Measurements from ENCODE around the gene ABHD12.
"Not testable (repeated sequence)": the region's sequence is repeated elsewhere in the genome, so short reads cannot be mapped to it uniquely, and the experiment has no call there.

The ABHD12 gene

DNA sequence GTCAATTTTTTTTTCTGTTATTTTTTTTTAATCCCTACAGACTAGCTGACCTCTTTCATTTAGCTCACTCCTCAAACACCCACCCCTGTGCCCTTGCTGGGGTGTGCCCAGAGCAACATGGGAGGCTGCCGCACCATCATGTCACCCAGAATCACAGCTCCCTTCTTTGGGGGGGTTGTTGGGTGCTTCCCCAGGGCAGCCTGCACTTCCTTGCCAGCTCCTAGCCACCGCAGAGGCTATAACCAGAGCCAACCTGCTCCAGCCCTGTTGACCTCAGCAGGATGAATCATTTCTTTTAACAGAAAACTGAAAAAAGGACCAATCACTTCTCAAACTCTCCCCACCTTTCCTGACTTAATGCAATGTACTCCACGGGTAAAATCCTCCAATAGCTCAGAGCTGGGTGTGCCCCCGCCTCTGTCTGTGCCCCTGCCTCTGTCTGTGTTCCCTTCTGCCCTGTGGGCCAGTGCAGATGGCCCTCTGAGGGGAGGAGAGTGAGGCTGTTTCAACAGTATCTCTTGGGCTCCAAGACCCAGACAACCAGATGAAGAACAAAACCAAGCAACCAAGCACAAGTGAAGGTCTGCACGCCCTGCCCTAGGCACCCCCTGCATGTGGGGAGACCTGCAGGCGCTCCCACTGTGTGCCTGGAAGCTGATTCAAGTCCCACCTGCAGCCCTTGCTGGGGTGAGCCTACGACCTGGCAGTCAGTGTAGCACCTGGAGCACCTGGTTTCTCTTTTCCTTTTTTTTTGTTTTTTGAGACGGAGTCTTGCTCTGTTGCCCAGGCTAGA is 75.0 kb downstream of the ABHD12 start:
- Histone ChIP-seq H3K79me2 (ENCODE audit: insufficient read depth, low read length) (peaks cover 32% of the 10 kb centered on the region), H3K9ac (ENCODE audit: low read depth, low read length) (no peak overlapping the region), H4K20me1 (ENCODE audit: insufficient read depth, low read length) (peaks cover 35% of the 10 kb centered on the region), H3K4me1 (ENCODE audit: insufficient read depth, low read length) (0 out of 2 replicates have a peak, but pooled peaks cover 3% of the 10 kb centered on the region), H3K27me3 (ENCODE audit: insufficient read depth, low read length, poor library complexity) (no peaks in the 10 kb centered on the region), H3K4me3 (ENCODE audit: low read depth in 1 of 2, low read length in 2 of 2) (no peak overlapping the region), H2AFZ (ENCODE audit: low read depth, low read length) (no peak overlapping the region), H3K36me3 (ENCODE audit: insufficient read depth, low read length) (peaks cover 68% of the 10 kb centered on the region), H3K4me2 (ENCODE audit: insufficient read depth, low read length) (no peak overlapping the region), H3K9me3 (ENCODE audit: insufficient read depth, low read length, severe bottlenecking) (no peaks in the 10 kb centered on the region), H3K27ac (ENCODE audit: low read length) (no peak overlapping the region)
- no peak for TF ChIP-seq EZH2 (IDR thresholded peaks at IDR 0.05; ENCODE audit: borderline replicate concordance, low read depth, low read length, severe bottlenecking)
- TF ChIP-seq, protein P1, sequence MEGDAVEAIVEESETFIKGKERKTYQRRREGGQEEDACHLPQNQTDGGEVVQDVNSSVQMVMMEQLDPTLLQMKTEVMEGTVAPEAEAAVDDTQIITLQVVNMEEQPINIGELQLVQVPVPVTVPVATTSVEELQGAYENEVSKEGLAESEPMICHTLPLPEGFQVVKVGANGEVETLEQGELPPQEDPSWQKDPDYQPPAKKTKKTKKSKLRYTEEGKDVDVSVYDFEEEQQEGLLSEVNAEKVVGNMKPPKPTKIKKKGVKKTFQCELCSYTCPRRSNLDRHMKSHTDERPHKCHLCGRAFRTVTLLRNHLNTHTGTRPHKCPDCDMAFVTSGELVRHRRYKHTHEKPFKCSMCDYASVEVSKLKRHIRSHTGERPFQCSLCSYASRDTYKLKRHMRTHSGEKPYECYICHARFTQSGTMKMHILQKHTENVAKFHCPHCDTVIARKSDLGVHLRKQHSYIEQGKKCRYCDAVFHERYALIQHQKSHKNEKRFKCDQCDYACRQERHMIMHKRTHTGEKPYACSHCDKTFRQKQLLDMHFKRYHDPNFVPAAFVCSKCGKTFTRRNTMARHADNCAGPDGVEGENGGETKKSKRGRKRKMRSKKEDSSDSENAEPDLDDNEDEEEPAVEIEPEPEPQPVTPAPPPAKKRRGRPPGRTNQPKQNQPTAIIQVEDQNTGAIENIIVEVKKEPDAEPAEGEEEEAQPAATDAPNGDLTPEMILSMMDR (IDR thresholded peaks at IDR 0.05; ENCODE audit: borderline replicate concordance, extremely low read depth, low read length, poor library complexity, severe bottlenecking): no peak
- no peak for DNase-seq
- ATAC-seq (ENCODE audit: insufficient read depth, low read depth): no peak

DNA sequence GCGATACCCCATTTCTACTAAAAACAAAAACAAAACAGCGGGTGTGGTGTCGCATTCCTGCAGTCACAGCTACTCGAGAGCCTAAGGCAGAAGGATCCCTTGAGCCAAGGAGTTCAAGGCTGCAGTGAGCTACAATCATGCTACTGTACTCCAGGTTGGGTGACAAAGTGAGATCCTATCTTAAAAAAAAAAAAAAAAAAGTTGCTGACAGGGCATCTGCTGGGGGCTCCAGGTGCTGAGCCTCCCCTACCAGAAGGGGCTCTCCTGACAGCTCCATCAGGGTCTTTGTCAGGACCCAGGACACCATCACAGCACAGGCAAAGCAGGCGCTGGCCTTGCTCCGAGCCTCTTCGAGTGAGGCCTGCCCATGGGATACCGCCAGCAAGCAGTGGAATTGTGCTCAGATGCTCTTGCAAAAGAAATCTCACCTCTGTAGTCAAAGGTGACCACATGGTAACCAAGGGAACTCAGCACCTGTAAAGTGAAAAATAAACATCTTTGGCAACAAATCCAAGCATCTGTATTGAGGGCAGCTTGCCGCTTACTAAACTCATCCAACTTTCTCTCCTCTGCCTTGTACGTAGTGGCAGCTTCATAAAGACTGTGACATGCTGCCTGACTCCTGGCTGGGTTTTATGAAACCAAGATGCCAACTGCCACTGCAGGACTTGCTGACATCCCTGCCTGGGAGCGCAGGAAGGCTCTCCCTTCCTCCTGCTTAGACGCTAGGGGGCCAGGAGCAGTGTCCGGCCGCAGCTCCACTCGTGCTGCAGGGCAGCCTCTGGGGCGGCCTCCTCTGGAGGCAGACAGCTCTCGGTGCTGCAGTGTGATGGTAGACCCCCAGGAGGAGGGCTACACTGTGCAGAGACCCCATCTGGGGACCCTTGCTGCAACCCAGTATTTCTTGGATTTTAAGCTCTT is 75.9 kb downstream of the ABHD12 start:
- no peak for ATAC-seq (ENCODE audit: insufficient read depth, low read depth)

DNA sequence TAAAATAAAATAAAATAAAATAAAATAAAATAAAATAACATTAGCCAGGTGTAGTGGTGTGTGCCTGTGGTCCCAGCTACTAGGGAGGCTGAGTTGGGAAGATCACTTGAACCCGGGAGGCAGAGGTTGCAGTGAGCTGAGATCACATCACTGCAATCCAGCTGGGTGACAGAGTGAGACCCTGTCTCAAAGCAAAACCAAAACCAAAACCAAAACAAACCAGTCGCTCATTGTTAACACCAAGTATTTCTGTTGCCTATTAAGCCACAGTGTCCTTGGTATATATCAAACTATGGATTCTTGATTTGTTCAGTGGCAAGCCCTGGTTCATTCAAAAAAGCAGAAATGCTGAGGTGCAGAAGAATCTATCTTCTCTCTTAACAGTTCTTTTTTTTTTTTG is 77.0 kb downstream of the ABHD12 start:
- peaks cover 27% of the 10 kb centered on the region for H4K20me1 ChIP-seq (ENCODE audit: insufficient read depth, low read length)
- H3K4me2 ChIP-seq (ENCODE audit: insufficient read depth, low read length): no peak overlapping the region
- 0 out of 2 replicates have a peak, but pooled peaks cover 3% of the 10 kb centered on the region for H3K4me1 ChIP-seq (ENCODE audit: insufficient read depth, low read length)

More for the DNA sequence above, 75.9 kb downstream of the ABHD12 start:
- Histone ChIP-seq H3K79me2 (ENCODE audit: insufficient read depth, low read length) (peaks cover 24% of the 10 kb centered on the region), H3K4me1 (ENCODE audit: insufficient read depth, low read length) (0 out of 2 replicates have a peak, but pooled peaks cover 3% of the 10 kb centered on the region), H3K27ac (ENCODE audit: low read length) (no peak overlapping the region), H3K4me2 (ENCODE audit: insufficient read depth, low read length) (no peak overlapping the region), H3K4me3 (ENCODE audit: low read depth in 1 of 2, low read length in 2 of 2) (no peak overlapping the region), H3K9ac (ENCODE audit: low read depth, low read length) (no peak overlapping the region), H3K27me3 (ENCODE audit: insufficient read depth, low read length, poor library complexity) (no peaks in the 10 kb centered on the region), H2AFZ (ENCODE audit: low read depth, low read length) (no peak overlapping the region), H3K9me3 (ENCODE audit: insufficient read depth, low read length, severe bottlenecking) (no peaks in the 10 kb centered on the region), H4K20me1 (ENCODE audit: insufficient read depth, low read length) (peaks cover 28% of the 10 kb centered on the region), H3K36me3 (ENCODE audit: insufficient read depth, low read length) (peaks cover 64% of the 10 kb centered on the region)
- TF ChIP-seq EZH2 (IDR thresholded peaks at IDR 0.05; ENCODE audit: borderline replicate concordance, low read depth, low read length, severe bottlenecking): no peak
- TF ChIP-seq, protein P1 (IDR thresholded peaks at IDR 0.05; ENCODE audit: borderline replicate concordance, extremely low read depth, low read length, poor library complexity, severe bottlenecking): no peak
- no peak for DNase-seq

DNA sequence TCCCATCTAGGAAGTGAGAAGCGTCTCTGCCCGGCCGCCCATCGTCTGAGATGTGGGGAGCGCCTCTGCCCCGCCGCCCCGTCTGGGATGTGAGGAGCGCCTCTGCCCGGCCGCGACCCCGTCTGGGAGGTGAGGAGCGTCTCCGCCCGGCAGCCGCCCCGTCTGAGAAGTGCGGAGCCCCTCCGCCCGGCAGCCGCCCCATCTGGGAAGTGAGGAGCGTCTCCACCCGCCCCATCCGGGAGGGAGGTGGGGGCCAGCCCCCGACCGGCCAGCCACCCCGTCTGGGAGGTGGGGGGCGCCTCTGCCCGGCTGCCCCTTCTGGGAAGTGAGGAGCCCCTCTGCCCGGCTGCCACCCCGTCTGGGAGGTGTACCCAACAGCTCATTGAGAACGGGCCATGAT is 77.9 kb downstream of the ABHD12 start:
- not testable (repeated sequence) for H3K27me3 ChIP-seq (ENCODE audit: insufficient read depth, low read length, poor library complexity); H3K9ac ChIP-seq (ENCODE audit: low read depth, low read length); ATAC-seq (ENCODE audit: insufficient read depth, low read depth); DNase-seq; H3K9me3 ChIP-seq (ENCODE audit: insufficient read depth, low read length, severe bottlenecking); H3K4me3 ChIP-seq (ENCODE audit: low read depth in 1 of 2, low read length in 2 of 2); H3K27ac ChIP-seq (ENCODE audit: low read length); H2AFZ ChIP-seq (ENCODE audit: low read depth, low read length); H3K4me1 ChIP-seq (ENCODE audit: insufficient read depth, low read length); H3K4me2 ChIP-seq (ENCODE audit: insufficient read depth, low read length); H3K79me2 ChIP-seq (ENCODE audit: insufficient read depth, low read length)
- peaks cover 25% of the 10 kb centered on the region for H4K20me1 ChIP-seq (ENCODE audit: insufficient read depth, low read length)
- H3K36me3 ChIP-seq (ENCODE audit: insufficient read depth, low read length): peaks cover 69% of the 10 kb centered on the region

More for the DNA sequence above, 77.0 kb downstream of the ABHD12 start:
- no peaks in the 10 kb centered on the region for H3K9me3 ChIP-seq (ENCODE audit: insufficient read depth, low read length, severe bottlenecking)
- ATAC-seq (ENCODE audit: insufficient read depth, low read depth) (peak; percentile 45; the same call in 2 of the 3 replicates), DNase-seq (no peak)
- H3K36me3 ChIP-seq (ENCODE audit: insufficient read depth, low read length): peaks cover 65% of the 10 kb centered on the region
- H3K27ac ChIP-seq (ENCODE audit: low read length): no peak overlapping the region
- no peak overlapping the region for H3K9ac ChIP-seq (ENCODE audit: low read depth, low read length)
- no peak overlapping the region for H3K4me3 ChIP-seq (ENCODE audit: low read depth in 1 of 2, low read length in 2 of 2)
- peaks cover 14% of the 10 kb centered on the region for H3K79me2 ChIP-seq (ENCODE audit: insufficient read depth, low read length)
- TF ChIP-seq EZH2 (IDR thresholded peaks at IDR 0.05; ENCODE audit: borderline replicate concordance, low read depth, low read length, severe bottlenecking): no peak
- TF ChIP-seq, protein P1 (IDR thresholded peaks at IDR 0.05; ENCODE audit: borderline replicate concordance, extremely low read depth, low read length, poor library complexity, severe bottlenecking): no peak
- H3K27me3 ChIP-seq (ENCODE audit: insufficient read depth, low read length, poor library complexity): no peaks in the 10 kb centered on the region
- H2AFZ ChIP-seq (ENCODE audit: low read depth, low read length): no peak overlapping the region

Measured in DND-41 (cell line).